WERI-Rb-1 (cell line): ENCODE results near the gene KAZN.

Experiments used
- DNase-seq: peaks from one replicate; pipeline ENCODE4 v3.0.0-alpha.2; 2020
- H3K27ac ChIP-seq: fragments of 250-450 bp; sonication (Bioruptor Pico); 2 replicates; pipeline ENCODE4 v1.5.1; 2020; ENCODE audit warnings: mild to moderate bottlenecking, moderate library complexity
- H3K27me3 ChIP-seq: fragments of 250-450 bp; sonication (Bioruptor Pico); 2 replicates; pipeline ENCODE4 v1.5.1; 2021; ENCODE audit warnings: mild to moderate bottlenecking, low read depth, moderate library complexity; ENCODE audit not compliant: insufficient read depth, severe bottlenecking
- H3K36me3 ChIP-seq: fragments of 250-450 bp; sonication (Bioruptor Pico); 2 replicates; pipeline ENCODE4 v1.5.1; 2020; ENCODE audit warnings: mild to moderate bottlenecking, moderate library complexity
- H3K4me3 ChIP-seq: 2 replicates; pipeline ENCODE4 v1.5.1; 2011; ENCODE audit warnings: low read depth, mild to moderate bottlenecking, control low read depth, low read length
- H3K9me3 ChIP-seq: fragments of 250-450 bp; sonication (Bioruptor Pico); 2 replicates; pipeline ENCODE4 v1.5.1; 2021; ENCODE audit warnings: mild to moderate bottlenecking, moderate library complexity; ENCODE audit not compliant: severe bottlenecking
- CTCF ChIP-seq: IDR thresholded peaks from 2 replicates; pipeline ENCODE4 v1.5.1; 2011; ENCODE audit warnings: low read depth, mild to moderate bottlenecking, control low read depth, inconsistent platforms, low read length

The KAZN gene

GRCh38 chr1:14768582-14769304, 170.3 kb downstream of the KAZN start:
- no peaks in the 10 kb centered on the region for H3K36me3 ChIP-seq
- H3K9me3 ChIP-seq: no peaks in the 10 kb centered on the region
- H3K4me3 ChIP-seq: no peak overlapping the region
- no peak overlapping the region for H3K27ac ChIP-seq
- TF ChIP-seq CTCF: no peak
- no peak for DNase-seq
- H3K27me3 ChIP-seq: no peaks in the 10 kb centered on the region

GRCh38 chr1:14769486-14770274, 171.2 kb downstream of the KAZN start:
- Histone ChIP-seq H3K36me3 (no peaks in the 10 kb centered on the region), H3K27ac (no peak overlapping the region), H3K27me3 (no peaks in the 10 kb centered on the region), H3K4me3 (no peak overlapping the region), H3K9me3 (no peaks in the 10 kb centered on the region)
- no peak for DNase-seq
- no peak for TF ChIP-seq CTCF

GRCh38 chr1:14773396-14774025, 175.0 kb downstream of the KAZN start:
- Histone ChIP-seq H3K27me3 (no peaks in the 10 kb centered on the region), H3K4me3 (no peak overlapping the region), H3K36me3 (no peaks in the 10 kb centered on the region), H3K27ac (no peak overlapping the region), H3K9me3 (no peaks in the 10 kb centered on the region)
- TF ChIP-seq CTCF: no peak
- no peak for DNase-seq

- no peak for TF ChIP-seq CTCF
- no peak for DNase-seq
- Histone ChIP-seq H3K27ac (no peak overlapping the region), H3K4me3 (no peak overlapping the region), H3K9me3 (no peaks in the 10 kb centered on the region), H3K27me3 (no peaks in the 10 kb centered on the region), H3K36me3 (no peaks in the 10 kb centered on the region)
Observed at GRCh38 chr1:14774225-14774624, 175.7 kb downstream of the KAZN start.

GRCh38 chr1:14774988-14775387, 176.5 kb downstream of the KAZN start:
- Histone ChIP-seq H3K9me3 (no peaks in the 10 kb centered on the region), H3K27ac (no peak overlapping the region), H3K27me3 (no peaks in the 10 kb centered on the region), H3K4me3 (no peak overlapping the region), H3K36me3 (no peaks in the 10 kb centered on the region)
- no peak for TF ChIP-seq CTCF
- no peak for DNase-seq
